Inflammatory macrophage (primary cell): ENCODE data around the gene CASQ1.

Source experiments
- DNase-seq, 2 donors: peaks; one replicate each; pipeline ENCODE4 v3.0.0-alpha.2; 2020 to 2022

CASQ1 gene

GRCh38 chr1:160227034-160227433, 36.7 kb downstream of the CASQ1 start:
- no peak for DNase-seq

- DNase-seq: no peak
Observed at GRCh38 chr1:160227561-160227960, 37.2 kb downstream of the CASQ1 start.

- DNase-seq: no peak
Observed at GRCh38 chr1:160228431-160228830, 38.1 kb downstream of the CASQ1 start.

- DNase-seq: no peak
Observed at GRCh38 chr1:160232911-160233310, 42.5 kb downstream of the CASQ1 start.

GRCh38 chr1:160236806-160237205, 46.4 kb downstream of the CASQ1 start:
- DNase-seq: no peak

GRCh38 chr1:160237558-160237957, 47.2 kb downstream of the CASQ1 start:
- no peak for DNase-seq

GRCh38 chr1:160238408-160238807, 48.0 kb downstream of the CASQ1 start:
- DNase-seq: no peak

GRCh38 chr1:160239582-160240299, 49.4 kb downstream of the CASQ1 start:
- no peak for DNase-seq

- no peak for DNase-seq
Observed at GRCh38 chr1:160243767-160244166, 53.4 kb downstream of the CASQ1 start.

- DNase-seq: no peak
Observed at GRCh38 chr1:160244209-160244608, 53.8 kb downstream of the CASQ1 start.

GRCh38 chr1:160245434-160245833, 55.1 kb downstream of the CASQ1 start:
- DNase-seq: no peak

- no peak for DNase-seq
Observed at GRCh38 chr1:160247053-160247452, 56.7 kb downstream of the CASQ1 start.

GRCh38 chr1:160251011-160251410, 60.6 kb downstream of the CASQ1 start:
- DNase-seq: no peak
